Endothelial cell of umbilical vein (primary cell): ENCODE data around the gene MCRIP1. TPM values are rescaled to one million over a fixed set of nuclear protein-coding genes. Genes with fewer than 3 reads are reported as not detected.

Experiments used
- BruUV-seq: library from RNA; stranded (reverse); fragments of 400-500 nt; replicated peaks from 2 replicates; lab custom pipeline; 2021; lab: Mats Ljungman, UMichigan
- CTCF ChIA-PET: fragments of 300-600, 350-600 bp; sonication (Branson Sonifier 250); formaldehyde crosslinking; loops from one replicate; lab custom pipeline; 2021; ENCODE audit warnings: antibody characterized with exemption, inconsistent platforms; lab: Charles Lee
- POLR2A ChIA-PET: fragments of 300-600, 350-600 bp; sonication (Branson Sonifier 250); formaldehyde crosslinking; loops from one replicate; lab custom pipeline; 2021; ENCODE audit warnings: antibody characterized with exemption, inconsistent platforms; lab: Charles Lee
- DNase-seq: peaks from one replicate; pipeline ENCODE4 v3.0.0-alpha.2; 2011; ENCODE audit warnings: low read depth, low spot score
- FAIRE-seq: peaks from 2 replicates; lab custom pipeline; 2011; peaks lifted over from hg19 to GRCh38; lab: Jason Lieb, UNC
- H2AFZ ChIP-seq: 2 replicates; pipeline ENCODE4 v1.6.0; 2012; ENCODE audit warnings: low read depth, low read length, control low read depth, inconsistent platforms
- H3K27ac ChIP-seq: 2 replicates; pipeline ENCODE4 v1.5.1; 2011; ENCODE audit warnings: low read depth, mild to moderate bottlenecking, control low read depth, low read length, moderate library complexity; ENCODE audit not compliant: insufficient read depth
- H3K27me3 ChIP-seq, 2 experiments: 2 replicates each; pipeline versions ENCODE4 v1.6.0 to v1.6.1; 2011; ENCODE audit warnings: low read length in 2 of 2, mixed read lengths in 1 of 2; ENCODE audit not compliant: control insufficient read depth in 2 of 2, insufficient read depth in 2 of 2
- H3K36me3 ChIP-seq, 2 experiments: 2 replicates in 1 of 2; 3 replicates in 1 of 2; pipeline ENCODE4 v1.5.1; 2011; ENCODE audit warnings: low read length in 2 of 2, mild to moderate bottlenecking in 1 of 2, moderate library complexity in 1 of 2; ENCODE audit not compliant: control insufficient read depth in 2 of 2, insufficient read depth in 2 of 2; ENCODE audit errors: extremely low read depth in 1 of 2
- H3K4me1 ChIP-seq: 3 replicates; pipeline ENCODE4 v1.5.1; 2011; ENCODE audit warnings: mild to moderate bottlenecking, low read length; ENCODE audit not compliant: control insufficient read depth, insufficient read depth; ENCODE audit errors: extremely low read depth
- H3K4me2 ChIP-seq: 2 replicates; pipeline ENCODE4 v1.6.1; 2011; ENCODE audit warnings: low read length, control low read depth, mixed read lengths; ENCODE audit not compliant: insufficient read depth
- H3K4me3 ChIP-seq, 3 experiments: fragments of 200-600 bp in 1 of 3; sonication (generic), shearing (Covaris generic) in 1 of 3; replicated peaks in 1 of 3; 2 replicates each; pipeline ENCODE4 v1.5.1; 2011 to 2016; ENCODE audit warnings: control low read depth in 3 of 3, low read length in 3 of 3, mild to moderate bottlenecking in 2 of 3, inconsistent platforms in 1 of 3, low read depth in 1 of 3, moderate library complexity in 1 of 3; ENCODE audit not compliant: insufficient read depth in 1 of 3
- H3K79me2 ChIP-seq: 2 replicates; pipeline ENCODE4 v1.6.0; 2012; ENCODE audit warnings: low read length, inconsistent platforms; ENCODE audit not compliant: control insufficient read depth, insufficient read depth
- H3K9ac ChIP-seq: replicated peaks from 2 replicates; pipeline ENCODE3; 2011; ENCODE audit warnings: low read length, control low read depth; ENCODE audit not compliant: insufficient read depth; ENCODE audit errors: extremely low read depth
- H3K9me1 ChIP-seq: replicated peaks from 3 replicates; pipeline ENCODE4 v1.6.0; 2011; ENCODE audit warnings: mild to moderate bottlenecking, low read length; ENCODE audit not compliant: control insufficient read depth, insufficient read depth; ENCODE audit errors: extremely low read depth
- H3K9me3 ChIP-seq: replicated peaks from 2 replicates; pipeline ENCODE4 v1.5.1; 2012; ENCODE audit warnings: low read length, inconsistent platforms; ENCODE audit not compliant: control insufficient read depth, insufficient read depth
- H4K20me1 ChIP-seq: replicated peaks from 2 replicates; pipeline ENCODE3; 2011; ENCODE audit warnings: mild to moderate bottlenecking, low read length; ENCODE audit not compliant: control insufficient read depth, insufficient read depth; ENCODE audit errors: extremely low read depth
- EZH2 ChIP-seq: IDR thresholded peaks from 2 replicates; pipeline ENCODE4 v1.6.1; 2012; ENCODE audit warnings: borderline replicate concordance, low read depth, mild to moderate bottlenecking, moderate library complexity, low read length, inconsistent platforms; ENCODE audit not compliant: severe bottlenecking
- FOS ChIP-seq: IDR thresholded peaks from 2 replicates; pipeline ENCODE4 v1.6.1; 2011; ENCODE audit warnings: mild to moderate bottlenecking, low read length, moderate library complexity, borderline replicate concordance; ENCODE audit not compliant: insufficient read depth
- GATA2 ChIP-seq: IDR thresholded peaks from 2 replicates; pipeline ENCODE4 v1.7.0; 2011; ENCODE audit warnings: low read depth, mild to moderate bottlenecking, moderate library complexity, mixed read lengths, low read length; ENCODE audit not compliant: insufficient read length, insufficient read depth
- JUN ChIP-seq: IDR thresholded peaks from 2 replicates; pipeline ENCODE4 v1.6.1; 2011; ENCODE audit warnings: borderline replicate concordance, low read depth; ENCODE audit not compliant: insufficient read length, insufficient read depth
- MAX ChIP-seq: IDR thresholded peaks from 2 replicates; pipeline ENCODE4 v1.6.1; 2011; ENCODE audit not compliant: insufficient read depth, insufficient read length
- MYC ChIP-seq: IDR thresholded peaks from one replicate; pipeline ENCODE4 v1.6.1; 2011; ENCODE audit warnings: mild to moderate bottlenecking, low read depth, low read length
- POLR2A ChIP-seq: IDR thresholded peaks from 2 replicates; pipeline ENCODE4 v1.6.1; 2012; ENCODE audit warnings: low read depth, mild to moderate bottlenecking, control low read depth, low read length
- POLR2AphosphoS5 ChIP-seq: IDR thresholded peaks from 2 replicates; pipeline ENCODE4 v1.6.1; 2012; ENCODE audit warnings: low read depth, mild to moderate bottlenecking, control low read depth, low read length, moderate library complexity; ENCODE audit not compliant: insufficient read depth
- dilution Hi-C: fragments of 300-500 bp; cut with MboI; formaldehyde crosslinking; loops from one replicate; pipeline ENCODE4 v1.15.0; 2019; ENCODE audit warnings: low sequenced_read_pairs; ENCODE audit not compliant: extremely low pct_ligation_motif_present
- intact Hi-C: fragments of 100-400 bp; cut with micrococcal nuclease; formaldehyde crosslinking; loops from one replicate; pipeline ENCODE4 v1.10.0; 2022
- polyA plus RNA-seq, 4 experiments: library from polyadenylated mRNA; depleted of rRNA in 3 of 4; stranded (reverse) in 3 of 4; unstranded in 1 of 4; fragments of >200 nt; gene quantifications; 2 replicates each; pipeline versions ENCODE4 v1.2.1 to v1.2.3, GENCODE V29; 2011 to 2012; ENCODE audit warnings: missing spikeins in 1 of 4
- total RNA-seq: library from RNA; stranded (reverse); gene quantifications from 2 replicates; pipeline ENCODE4 v1.2.3, GENCODE V29; 2021
- TF ChIP-seq, protein P1 (sequence below), 2 donors: IDR thresholded peaks; 1 replicate in 1 of 2; 2 replicates in 1 of 2; pipeline ENCODE4 v1.5.1; 2011; ENCODE audit warnings: low read length in 2 of 2, mild to moderate bottlenecking in 2 of 2, moderate library complexity in 2 of 2, control low read depth in 1 of 2, inconsistent platforms in 1 of 2, low read depth in 1 of 2; ENCODE audit not compliant: insufficient read depth in 1 of 2; ENCODE audit errors: extremely low read depth in 1 of 2

Gene MCRIP1
- total and polyA plus RNA-seq, 2 donors (not counting 3 experiments of a cell fraction or from before 2014, with no cell fraction given): 121 to 205 TPM

DNA sequence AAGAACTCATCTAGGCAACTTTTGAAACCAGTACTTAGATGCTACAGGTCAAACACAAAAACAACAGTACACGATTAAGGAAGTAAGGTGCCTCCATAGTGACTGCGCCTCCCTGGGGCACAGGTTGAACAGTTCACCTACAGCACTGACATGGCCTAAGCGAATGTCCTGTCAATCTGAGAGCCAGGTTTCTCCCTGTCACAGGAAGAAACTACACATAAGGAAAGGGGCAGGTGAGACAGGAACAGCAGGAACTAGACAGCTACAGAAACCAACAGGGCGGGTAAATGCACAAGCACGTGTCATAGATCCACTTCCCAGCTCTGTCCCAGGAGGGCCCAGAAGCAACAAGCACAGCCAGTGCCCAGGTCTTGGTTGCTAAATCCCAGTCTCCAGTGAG, 46.0 kb upstream of the MCRIP1 start:
- H3K4me1 ChIP-seq: no peaks in the 10 kb centered on the region
- no peak for DNase-seq
- H3K4me3 ChIP-seq: no peak overlapping the region
- H3K9me3 ChIP-seq: no peaks in the 10 kb centered on the region
- no peak overlapping the region for H3K9ac ChIP-seq
- H3K36me3 ChIP-seq: peaks cover 3 to 4% of the 10 kb centered on the region in 2 experiments
- no peaks in the 10 kb centered on the region for H3K27me3 ChIP-seq
- intact Hi-C loops: no loop called here
- no peak for TF ChIP-seq MYC
- no peak for TF ChIP-seq EZH2
- TF ChIP-seq, protein P1, sequence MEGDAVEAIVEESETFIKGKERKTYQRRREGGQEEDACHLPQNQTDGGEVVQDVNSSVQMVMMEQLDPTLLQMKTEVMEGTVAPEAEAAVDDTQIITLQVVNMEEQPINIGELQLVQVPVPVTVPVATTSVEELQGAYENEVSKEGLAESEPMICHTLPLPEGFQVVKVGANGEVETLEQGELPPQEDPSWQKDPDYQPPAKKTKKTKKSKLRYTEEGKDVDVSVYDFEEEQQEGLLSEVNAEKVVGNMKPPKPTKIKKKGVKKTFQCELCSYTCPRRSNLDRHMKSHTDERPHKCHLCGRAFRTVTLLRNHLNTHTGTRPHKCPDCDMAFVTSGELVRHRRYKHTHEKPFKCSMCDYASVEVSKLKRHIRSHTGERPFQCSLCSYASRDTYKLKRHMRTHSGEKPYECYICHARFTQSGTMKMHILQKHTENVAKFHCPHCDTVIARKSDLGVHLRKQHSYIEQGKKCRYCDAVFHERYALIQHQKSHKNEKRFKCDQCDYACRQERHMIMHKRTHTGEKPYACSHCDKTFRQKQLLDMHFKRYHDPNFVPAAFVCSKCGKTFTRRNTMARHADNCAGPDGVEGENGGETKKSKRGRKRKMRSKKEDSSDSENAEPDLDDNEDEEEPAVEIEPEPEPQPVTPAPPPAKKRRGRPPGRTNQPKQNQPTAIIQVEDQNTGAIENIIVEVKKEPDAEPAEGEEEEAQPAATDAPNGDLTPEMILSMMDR (IDR thresholded peaks at IDR 0.05; ENCODE audit: extremely low read depth in 1 of 2, insufficient read depth in 1 of 2, low read depth in 1 of 2, low read length in 2 of 2): no peak
- no peak for TF ChIP-seq POLR2A
- TF ChIP-seq GATA2: no peak
- no peak for TF ChIP-seq FOS
- TF ChIP-seq JUN: no peak
- TF ChIP-seq POLR2AphosphoS5: no peak
- TF ChIP-seq MAX: no peak
- no peak overlapping the region for H2AFZ ChIP-seq
- dilution Hi-C loops: no loop called here
- H4K20me1 ChIP-seq: no peaks in the 10 kb centered on the region
- no peaks in the 10 kb centered on the region for H3K9me1 ChIP-seq
- H3K4me2 ChIP-seq: no peak overlapping the region
- H3K27ac ChIP-seq: no peak overlapping the region
- H3K79me2 ChIP-seq: no peaks in the 10 kb centered on the region
- no TSS peak for BruUV-seq
- POLR2A ChIA-PET: no interaction called here
- CTCF ChIA-PET: no interaction called here
- FAIRE-seq: no peak
